Measurements from ENCODE around the gene POTEE.
"Not testable (repeated sequence)": the region's sequence is repeated elsewhere in the genome, so short reads cannot be mapped to it uniquely, and the experiment has no call there.

DNA sequence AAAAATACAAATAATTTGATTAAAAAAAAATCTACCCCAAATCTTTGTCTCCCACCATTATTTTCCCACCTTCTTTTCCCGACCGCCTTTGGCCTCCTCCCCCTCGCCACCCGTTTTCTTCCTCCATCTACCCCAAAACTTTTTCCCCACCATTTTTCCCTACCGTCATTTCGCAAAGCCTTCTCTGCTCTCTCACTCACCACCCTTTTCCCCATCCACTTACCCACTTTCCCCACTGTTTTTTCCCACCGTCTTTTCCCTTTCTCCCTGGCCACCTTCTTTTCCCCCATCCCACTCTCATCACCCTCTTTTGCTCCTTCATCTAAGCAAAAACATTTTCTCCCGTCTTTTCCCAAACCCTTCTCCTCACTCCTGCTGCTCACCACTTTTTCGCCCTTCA is 1.5 kb upstream of the POTEE start:
- TF ChIP-seq POLR2A, CTCF, POLR2AphosphoS5, EP300 (IDR thresholded peaks at IDR 0.05): not testable (repeated sequence)

Measured in stomach (tissue), 4 donors.